Measurements from ENCODE around the gene LONP2.

- TF ChIP-seq CTCF (IDR thresholded peaks at IDR 0.05 in 2 of 3, conservative IDR thresholded peaks at IDR 0.05 in 1 of 3; ENCODE audit: borderline replicate concordance in 1 of 3, insufficient read depth in 1 of 3, low read depth in 2 of 3, low read length in 2 of 3) (no peak), POLR2A (IDR thresholded peaks at IDR 0.05; ENCODE audit: borderline replicate concordance, extremely low read depth, insufficient read depth, insufficient read length) (no peak), EGR1 (IDR thresholded peaks at IDR 0.05; ENCODE audit: low read depth) (no peak), CEBPB (IDR thresholded peaks at IDR 0.05; ENCODE audit: low read depth) (no peak), SRF (IDR thresholded peaks at IDR 0.05; ENCODE audit: low read depth) (no peak), EZH2 (IDR thresholded peaks at IDR 0.05) (no peak), ZBTB33 (IDR thresholded peaks at IDR 0.05; ENCODE audit: extremely low read depth, insufficient replicate concordance, low read length) (no peak), SIN3A (IDR thresholded peaks at IDR 0.05; ENCODE audit: low read depth) (no peak), RAD21 (IDR thresholded peaks at IDR 0.05; ENCODE audit: low read depth) (no peak), YY1 (IDR thresholded peaks at IDR 0.05; ENCODE audit: extremely low read depth, insufficient replicate concordance, low read depth, low read length) (no peak), POLR2AphosphoS5 (IDR thresholded peaks at IDR 0.05; ENCODE audit: low read depth, low read length) (no peak)
- TF ChIP-seq, protein P1, sequence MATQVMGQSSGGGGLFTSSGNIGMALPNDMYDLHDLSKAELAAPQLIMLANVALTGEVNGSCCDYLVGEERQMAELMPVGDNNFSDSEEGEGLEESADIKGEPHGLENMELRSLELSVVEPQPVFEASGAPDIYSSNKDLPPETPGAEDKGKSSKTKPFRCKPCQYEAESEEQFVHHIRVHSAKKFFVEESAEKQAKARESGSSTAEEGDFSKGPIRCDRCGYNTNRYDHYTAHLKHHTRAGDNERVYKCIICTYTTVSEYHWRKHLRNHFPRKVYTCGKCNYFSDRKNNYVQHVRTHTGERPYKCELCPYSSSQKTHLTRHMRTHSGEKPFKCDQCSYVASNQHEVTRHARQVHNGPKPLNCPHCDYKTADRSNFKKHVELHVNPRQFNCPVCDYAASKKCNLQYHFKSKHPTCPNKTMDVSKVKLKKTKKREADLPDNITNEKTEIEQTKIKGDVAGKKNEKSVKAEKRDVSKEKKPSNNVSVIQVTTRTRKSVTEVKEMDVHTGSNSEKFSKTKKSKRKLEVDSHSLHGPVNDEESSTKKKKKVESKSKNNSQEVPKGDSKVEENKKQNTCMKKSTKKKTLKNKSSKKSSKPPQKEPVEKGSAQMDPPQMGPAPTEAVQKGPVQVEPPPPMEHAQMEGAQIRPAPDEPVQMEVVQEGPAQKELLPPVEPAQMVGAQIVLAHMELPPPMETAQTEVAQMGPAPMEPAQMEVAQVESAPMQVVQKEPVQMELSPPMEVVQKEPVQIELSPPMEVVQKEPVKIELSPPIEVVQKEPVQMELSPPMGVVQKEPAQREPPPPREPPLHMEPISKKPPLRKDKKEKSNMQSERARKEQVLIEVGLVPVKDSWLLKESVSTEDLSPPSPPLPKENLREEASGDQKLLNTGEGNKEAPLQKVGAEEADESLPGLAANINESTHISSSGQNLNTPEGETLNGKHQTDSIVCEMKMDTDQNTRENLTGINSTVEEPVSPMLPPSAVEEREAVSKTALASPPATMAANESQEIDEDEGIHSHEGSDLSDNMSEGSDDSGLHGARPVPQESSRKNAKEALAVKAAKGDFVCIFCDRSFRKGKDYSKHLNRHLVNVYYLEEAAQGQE (IDR thresholded peaks at IDR 0.05; ENCODE audit: low read depth) = no peak
These were observed 23.2 kb upstream of the LONP2 start for GRCh38 chr16:48220891-48221290.

Data from HCT116 (cell line).